Brain microvascular endothelial cell (primary cell): ENCODE data around the gene LAMA5.
A peak's percentile ranks its signal among the peaks of the same experiment; 100 is the strongest.

Experiments
- DNase-seq: peaks from one replicate; pipeline ENCODE4 v3.0.0-alpha.2; 2020
- H3K27ac ChIP-seq: fragments of 250-450 bp; sonication (Bioruptor Pico); 2 replicates; pipeline ENCODE4 v1.5.1; 2020; ENCODE audit warnings: mild to moderate bottlenecking, moderate library complexity
- H3K27me3 ChIP-seq: fragments of 250-450 bp; sonication (Bioruptor Pico); replicated peaks from 2 replicates; pipeline ENCODE4 v1.5.1; 2020; ENCODE audit warnings: mild to moderate bottlenecking
- H3K36me3 ChIP-seq: fragments of 250-450 bp; sonication (Bioruptor Pico); replicated peaks from 2 replicates; pipeline ENCODE4 v1.5.1; 2020; ENCODE audit warnings: mild to moderate bottlenecking
- H3K4me3 ChIP-seq: 2 replicates; pipeline ENCODE4 v1.5.1; 2011; ENCODE audit warnings: low read depth, mild to moderate bottlenecking, control low read depth, low read length, moderate library complexity
- CTCF ChIP-seq: IDR thresholded peaks from 2 replicates; pipeline ENCODE4 v1.5.1; 2011; ENCODE audit warnings: low read depth, mild to moderate bottlenecking, moderate library complexity, low read length, control low read depth, inconsistent platforms; ENCODE audit errors: missing control alignments
- in situ Hi-C: cut with HindIII; loops from 2 replicates; pipeline ENCODE4 v1.10.0; 2017; ENCODE audit warnings: low sequenced_read_pairs, low pct_ligation_motif_present

The LAMA5 gene

GRCh38 chr20:62404761-62405107 is 37.6 kb upstream of the LAMA5 start:
- Histone ChIP-seq H3K36me3 (no peaks in the 10 kb centered on the region), H3K4me3 (no peak overlapping the region), H3K27ac (no peak overlapping the region), H3K27me3 (no peaks in the 10 kb centered on the region)
- TF ChIP-seq CTCF = no peak
- in situ Hi-C loops = no loop called here
- DNase-seq = no peak

- in situ Hi-C loops = no loop called here
- Histone ChIP-seq H3K4me3 (no peak overlapping the region), H3K27ac (no peak overlapping the region), H3K27me3 (no peaks in the 10 kb centered on the region), H3K36me3 (no peaks in the 10 kb centered on the region)
- no peak for DNase-seq
- no peak for TF ChIP-seq CTCF
These were observed 37.1 kb upstream of the LAMA5 start for GRCh38 chr20:62404112-62404665.

- no peak overlapping the region for H3K4me3 ChIP-seq
- H3K27ac ChIP-seq = no peak overlapping the region
- no peaks in the 10 kb centered on the region for H3K36me3 ChIP-seq
- TF ChIP-seq CTCF = no peak
- no peaks in the 10 kb centered on the region for H3K27me3 ChIP-seq
- DNase-seq = no peak
- in situ Hi-C loops = no loop called here
These were observed 36.2 kb upstream of the LAMA5 start for GRCh38 chr20:62403331-62403730.

GRCh38 chr20:62402456-62403150 is 35.5 kb upstream of the LAMA5 start:
- Histone ChIP-seq H3K4me3 (no peak overlapping the region), H3K27ac (no peak overlapping the region), H3K27me3 (no peaks in the 10 kb centered on the region), H3K36me3 (no peaks in the 10 kb centered on the region)
- in situ Hi-C loops = no loop called here
- DNase-seq = no peak
- TF ChIP-seq CTCF = no peak

GRCh38 chr20:62401331-62401779 is 34.2 kb upstream of the LAMA5 start:
- TF ChIP-seq CTCF = peak; percentile 40
- DNase-seq = no peak
- Histone ChIP-seq H3K4me3 (no peak overlapping the region), H3K27me3 (no peaks in the 10 kb centered on the region), H3K36me3 (no peaks in the 10 kb centered on the region), H3K27ac (no peak overlapping the region)
- in situ Hi-C loops = no loop called here

- no peaks in the 10 kb centered on the region for H3K36me3 ChIP-seq
- no peaks in the 10 kb centered on the region for H3K27me3 ChIP-seq
- DNase-seq = no peak
- TF ChIP-seq CTCF = no peak
- no peak overlapping the region for H3K27ac ChIP-seq
- no peak overlapping the region for H3K4me3 ChIP-seq
- in situ Hi-C loops = no loop called here
These were observed 33.4 kb upstream of the LAMA5 start for GRCh38 chr20:62400541-62400940.
